HepG2 (cell line): ENCODE measurements around the gene ZNF625. TPM values are rescaled to one million over a fixed set of nuclear protein-coding genes. Genes with fewer than 3 reads are reported as not detected.

Experiments
- CENPX ChIP-seq: sonication (generic); formaldehyde crosslinking; IDR thresholded peaks from 2 replicates; pipeline ENCODE4 v1.9.0; 2021; ENCODE audit warnings: mild to moderate bottlenecking, missing genetic modification reagents, moderate library complexity
- CTCF ChIP-seq: sonication (generic); formaldehyde crosslinking; IDR thresholded peaks from 2 replicates; pipeline ENCODE4 v1.5.0; 2020; ENCODE audit warnings: mild to moderate bottlenecking, missing genetic modification reagents, moderate library complexity
- FOXP1 ChIP-seq, 2 experiments: fragments of 450-650 bp in 1 of 2; IDR thresholded peaks; 2 replicates each; pipeline ENCODE4 v1.6.1; 2017 to 2018; ENCODE audit warnings: antibody characterized with exemption in 1 of 2
- HOXA7 ChIP-seq: sonication (generic); formaldehyde crosslinking; IDR thresholded peaks from 2 replicates; pipeline ENCODE4 v1.8.1; 2022; ENCODE audit warnings: mild to moderate bottlenecking, missing genetic modification reagents, moderate library complexity
- IKZF1 ChIP-seq: fragments of 450-650 bp; IDR thresholded peaks from 2 replicates; pipeline ENCODE4 v1.7.1; 2016
- KLF16 ChIP-seq, 2 experiments: sonication (generic) in 1 of 2; formaldehyde crosslinking in 1 of 2; IDR thresholded peaks; 2 replicates each; pipeline versions ENCODE4 v1.6.1 to v1.8.0; 2016 to 2023; ENCODE audit warnings: missing genetic modification reagents in 2 of 2, missing compliant biosample characterization in 1 of 2
- MED1 ChIP-seq: sonication (generic); formaldehyde crosslinking; IDR thresholded peaks from 2 replicates; pipeline ENCODE4 v1.4.0; 2020; ENCODE audit warnings: missing genetic modification reagents
- NFRKB ChIP-seq: fragments of 450-650 bp; IDR thresholded peaks from 2 replicates; pipeline ENCODE4 v1.6.1; 2017
- PAXIP1 ChIP-seq: sonication (generic); formaldehyde crosslinking; conservative IDR thresholded peaks from 2 replicates; pipeline ENCODE4 v1.4.0; 2020; ENCODE audit warnings: mild to moderate bottlenecking, missing genetic modification reagents, moderate library complexity
- PTBP1 ChIP-seq: fragments of 200-400 bp; formaldehyde crosslinking; IDR thresholded peaks from 2 replicates; pipeline ENCODE4 v1.6.1; 2018; ENCODE audit warnings: low read length, low read depth; ENCODE audit not compliant: poor library complexity, severe bottlenecking
- RXRB ChIP-seq: IDR thresholded peaks from 2 replicates; pipeline ENCODE4 v1.6.1; 2016; ENCODE audit warnings: borderline replicate concordance, missing genetic modification reagents, missing compliant biosample characterization
- SAP130 ChIP-seq: IDR thresholded peaks from 2 replicates; pipeline ENCODE4 v1.6.1; 2016; ENCODE audit warnings: low read depth
- TFE3 ChIP-seq: IDR thresholded peaks from 2 replicates; pipeline ENCODE4 v1.6.1; 2016
- THAP8 ChIP-seq: sonication (generic); formaldehyde crosslinking; IDR thresholded peaks from 2 replicates; pipeline ENCODE4 v1.5.1; 2020; ENCODE audit warnings: missing genetic modification reagents, mild to moderate bottlenecking, borderline replicate concordance
- ZFP82 ChIP-seq: sonication (generic); formaldehyde crosslinking; IDR thresholded peaks from 2 replicates; pipeline ENCODE4 v1.5.1; 2020; ENCODE audit warnings: mild to moderate bottlenecking, missing genetic modification reagents, borderline replicate concordance
- ZNF10 ChIP-seq: sonication (generic); formaldehyde crosslinking; IDR thresholded peaks from 2 replicates; pipeline ENCODE4 v1.4.0; 2020; ENCODE audit warnings: mild to moderate bottlenecking, low read depth, missing genetic modification reagents, borderline replicate concordance
- ZNF83 ChIP-seq: sonication (generic); formaldehyde crosslinking; IDR thresholded peaks from 2 replicates; pipeline ENCODE4 v1.4.0; 2020; ENCODE audit warnings: missing genetic modification reagents, mild to moderate bottlenecking, borderline replicate concordance
- ZNF879 ChIP-seq: sonication (generic); formaldehyde crosslinking; IDR thresholded peaks from 2 replicates; pipeline ENCODE4 v1.8.1; 2023; ENCODE audit warnings: missing genetic modification reagents
- polyA plus RNA-seq, 8 experiments: library from polyadenylated mRNA; depleted of rRNA in 3 of 8; stranded (reverse) in 7 of 8; unstranded in 1 of 8; fragments of >200 nt; fragmentation: Illumina TruSeq in 4 of 8; extraction: Trizol in 4 of 8; gene quantifications; 2 replicates each; pipeline versions ENCODE4 v1.2.1 to v1.2.3, GENCODE V29; 2011 to 2016; ENCODE audit warnings: low read depth in 4 of 8, missing spikeins in 1 of 8, mixed read lengths in 1 of 8; ENCODE audit not compliant: insufficient read depth in 1 of 8
- total RNA-seq, 5 experiments: library from RNA; depleted of rRNA; stranded (reverse); fragments of >200 nt; fragmentation: Illumina TruSeq; extraction: Trizol; gene quantifications; 2 replicates each; pipeline ENCODE4 v1.2.3, GENCODE V29; 2016; ENCODE audit warnings: low read depth in 1 of 5
- TF ChIP-seq, protein P1 (sequence below): sonication (generic); formaldehyde crosslinking; IDR thresholded peaks from 2 replicates; pipeline ENCODE4 v1.8.1; 2023; ENCODE audit warnings: mild to moderate bottlenecking, missing genetic modification reagents
- TF ChIP-seq, protein P2 (sequence below): IDR thresholded peaks from 2 replicates; pipeline ENCODE4 v1.6.1; 2018; ENCODE audit warnings: missing genetic modification reagents, mild to moderate bottlenecking, missing compliant biosample characterization

ZNF625 gene
- total and polyA plus RNA-seq, 2 of the 13 experiments (the other 11 are each of a cell fraction or from before 2014, with no cell fraction given) = 1.7 to 12.2 TPM

- TF ChIP-seq TFE3 (no peak), THAP8 (CRISPR knock-in tag) (no peak), PAXIP1 (CRISPR knock-in tag) (0 out of 2 replicates have a peak, but pooled peaks have one; percentile 34), ZNF10 (CRISPR knock-in tag) (no peak), PTBP1 (no peak), NFRKB (no peak), ZNF83 (no peak), IKZF1 (no peak), MED1 (peak; percentile 67), SAP130 (CRISPR knock-in tag) (peak; percentile 93), CENPX (no peak), FOXP1 (IDR thresholded peaks at IDR 0.05) (no peak), FOXP1 (CRISPR knock-in tag; IDR thresholded peaks at IDR 0.05) (no peak), RXRB (CRISPR knock-in tag) (no peak; the same call in 1 of the 2 replicates), ZFP82 (CRISPR knock-in tag) (no peak), CTCF (0 out of 2 replicates have a peak, but pooled peaks have one; percentile 5), KLF16 (CRISPR knock-in tag; IDR thresholded peaks at IDR 0.05) (no peak), ZNF879 (no peak), HOXA7 (no peak)
- TF ChIP-seq, protein P1, sequence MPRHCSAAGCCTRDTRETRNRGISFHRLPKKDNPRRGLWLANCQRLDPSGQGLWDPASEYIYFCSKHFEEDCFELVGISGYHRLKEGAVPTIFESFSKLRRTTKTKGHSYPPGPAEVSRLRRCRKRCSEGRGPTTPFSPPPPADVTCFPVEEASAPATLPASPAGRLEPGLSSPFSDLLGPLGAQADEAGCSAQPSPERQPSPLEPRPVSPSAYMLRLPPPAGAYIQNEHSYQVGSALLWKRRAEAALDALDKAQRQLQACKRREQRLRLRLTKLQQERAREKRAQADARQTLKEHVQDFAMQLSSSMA (CRISPR knock-in tag) = no peak
- TF ChIP-seq, protein P2, sequence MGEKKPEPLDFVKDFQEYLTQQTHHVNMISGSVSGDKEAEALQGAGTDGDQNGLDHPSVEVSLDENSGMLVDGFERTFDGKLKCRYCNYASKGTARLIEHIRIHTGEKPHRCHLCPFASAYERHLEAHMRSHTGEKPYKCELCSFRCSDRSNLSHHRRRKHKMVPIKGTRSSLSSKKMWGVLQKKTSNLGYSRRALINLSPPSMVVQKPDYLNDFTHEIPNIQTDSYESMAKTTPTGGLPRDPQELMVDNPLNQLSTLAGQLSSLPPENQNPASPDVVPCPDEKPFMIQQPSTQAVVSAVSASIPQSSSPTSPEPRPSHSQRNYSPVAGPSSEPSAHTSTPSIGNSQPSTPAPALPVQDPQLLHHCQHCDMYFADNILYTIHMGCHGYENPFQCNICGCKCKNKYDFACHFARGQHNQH = no peak
Observed at GRCh38 chr19:12156223-12157058, at the start of gene ZNF625 (continued).
